Measurements from ENCODE around the gene PHACTR1. TPM values are rescaled to one million over a fixed set of nuclear protein-coding genes. Genes with fewer than 3 reads are reported as not detected.

PHACTR1 gene
- total and polyA plus RNA-seq, 12 donors: 0.77 to 16.0 (median 3.5) TPM

GRCh38 chr6:13194852-13195251, 478.3 kb downstream of the PHACTR1 start:
- Histone ChIP-seq H3K4me3 (no peak overlapping the region), H3K4me1 (replicated peaks in 1 of 2) (no peaks in the 10 kb centered on the region), H3K9me3 (replicated peaks in 1 of 3) (no peaks in the 10 kb centered on the region), H3K36me3 (replicated peaks in 1 of 2) (no peaks in the 10 kb centered on the region), H3K27me3 (no peaks in the 10 kb centered on the region), H3K27ac (no peak overlapping the region)
- intact Hi-C loops (cut with DNase I): no loop called here
- peak; percentile 21 to 69 (median 41) for DNase-seq
- WGBS, 4 donors: 36 to 54% (median 44%) methylated on average over 6 of the region's 6 CpGs
- TF ChIP-seq, protein P1, sequence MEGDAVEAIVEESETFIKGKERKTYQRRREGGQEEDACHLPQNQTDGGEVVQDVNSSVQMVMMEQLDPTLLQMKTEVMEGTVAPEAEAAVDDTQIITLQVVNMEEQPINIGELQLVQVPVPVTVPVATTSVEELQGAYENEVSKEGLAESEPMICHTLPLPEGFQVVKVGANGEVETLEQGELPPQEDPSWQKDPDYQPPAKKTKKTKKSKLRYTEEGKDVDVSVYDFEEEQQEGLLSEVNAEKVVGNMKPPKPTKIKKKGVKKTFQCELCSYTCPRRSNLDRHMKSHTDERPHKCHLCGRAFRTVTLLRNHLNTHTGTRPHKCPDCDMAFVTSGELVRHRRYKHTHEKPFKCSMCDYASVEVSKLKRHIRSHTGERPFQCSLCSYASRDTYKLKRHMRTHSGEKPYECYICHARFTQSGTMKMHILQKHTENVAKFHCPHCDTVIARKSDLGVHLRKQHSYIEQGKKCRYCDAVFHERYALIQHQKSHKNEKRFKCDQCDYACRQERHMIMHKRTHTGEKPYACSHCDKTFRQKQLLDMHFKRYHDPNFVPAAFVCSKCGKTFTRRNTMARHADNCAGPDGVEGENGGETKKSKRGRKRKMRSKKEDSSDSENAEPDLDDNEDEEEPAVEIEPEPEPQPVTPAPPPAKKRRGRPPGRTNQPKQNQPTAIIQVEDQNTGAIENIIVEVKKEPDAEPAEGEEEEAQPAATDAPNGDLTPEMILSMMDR (IDR thresholded peaks at IDR 0.05): peak; percentile 6 to 52 (median 42)
- TF ChIP-seq POLR2A (IDR thresholded peaks at IDR 0.05): no peak

- TF ChIP-seq POLR2A (IDR thresholded peaks at IDR 0.05): no peak
- TF ChIP-seq, protein P1 (IDR thresholded peaks at IDR 0.05): no peak
- 59 to 76% (median 74%) methylated on average over 5 of the region's 5 CpGs for WGBS, 4 donors
- intact Hi-C loops (cut with DNase I): no loop called here
Observed at GRCh38 chr6:13195803-13196202, 479.2 kb downstream of the PHACTR1 start.

DNA sequence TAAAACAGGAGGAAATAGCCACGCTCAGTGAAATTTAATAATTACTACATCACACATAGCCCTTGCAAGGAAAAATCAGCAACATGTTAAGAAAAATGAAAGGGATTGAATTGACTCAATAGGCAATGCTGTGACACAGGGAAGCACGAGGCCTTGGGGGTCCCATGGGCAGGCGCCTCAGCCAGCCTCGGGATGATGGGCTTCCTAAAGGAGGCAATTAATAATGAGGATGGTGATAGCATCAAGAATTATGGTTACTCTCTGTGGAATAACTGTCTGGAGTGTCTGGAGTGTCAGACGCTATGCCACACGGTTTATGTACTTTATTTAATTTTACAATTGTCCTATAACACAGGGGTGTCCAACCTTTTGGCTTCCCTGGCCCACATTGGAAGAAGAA, 481.6 kb downstream of the PHACTR1 start:
- no peak for DNase-seq
- Histone ChIP-seq H3K4me1 (replicated peaks in 1 of 2) (no peaks in the 10 kb centered on the region), H3K36me3 (replicated peaks in 1 of 2) (no peaks in the 10 kb centered on the region), H3K27me3 (no peaks in the 10 kb centered on the region), H3K27ac (no peak overlapping the region), H3K4me3 (no peak overlapping the region), H3K9me3 (replicated peaks in 1 of 3) (no peaks in the 10 kb centered on the region)
- 67 to 86% (median 75%) methylated on average over 6 of the region's 6 CpGs for WGBS, 4 donors
- intact Hi-C loops (cut with DNase I): no loop called here
- TF ChIP-seq, protein P1 (IDR thresholded peaks at IDR 0.05): no peak
- no peak for TF ChIP-seq POLR2A (IDR thresholded peaks at IDR 0.05)

More at GRCh38 chr6:13195803-13196202, 479.2 kb downstream of the PHACTR1 start:
- Histone ChIP-seq H3K36me3 (replicated peaks in 1 of 2) (no peaks in the 10 kb centered on the region), H3K27ac (no peak overlapping the region), H3K4me1 (replicated peaks in 1 of 2) (no peaks in the 10 kb centered on the region), H3K27me3 (no peaks in the 10 kb centered on the region), H3K4me3 (no peak overlapping the region), H3K9me3 (replicated peaks in 1 of 3) (no peaks in the 10 kb centered on the region)
- no peak for DNase-seq

GRCh38 chr6:13201336-13201735, 484.8 kb downstream of the PHACTR1 start:
- 83 to 91% (median 90%) methylated on average over 6 of the region's 6 CpGs for whole genome bisulfite sequencing, 4 donors
- no peak for TF ChIP-seq POLR2A (IDR thresholded peaks at IDR 0.05)
- TF ChIP-seq, protein P1 (IDR thresholded peaks at IDR 0.05): no peak
- no peak overlapping the region for H3K27ac ChIP-seq
- no peaks in the 10 kb centered on the region for H3K36me3 ChIP-seq (replicated peaks in 1 of 2)
- no peaks in the 10 kb centered on the region for H3K4me1 ChIP-seq (replicated peaks in 1 of 2)
- H3K4me3 ChIP-seq: no peak overlapping the region
- DNase-seq: no peak
- H3K27me3 ChIP-seq: no peaks in the 10 kb centered on the region
- no peaks in the 10 kb centered on the region for H3K9me3 ChIP-seq (replicated peaks in 1 of 3)
- intact Hi-C loops (cut with DNase I): no loop called here
